CD4-positive, alpha-beta T cell (primary cell): Measurements from ENCODE around the gene PYCARD. TPM values are rescaled to one million over a fixed set of nuclear protein-coding genes. Genes with fewer than 3 reads are reported as not detected.

Source experiments
- ATAC-seq: fragments of 200-7000 bp; cut with Tn5 transposase; one replicate; pipeline ENCODE4 v1.10.0; 2022; ENCODE audit warnings: mild to moderate bottlenecking; ENCODE audit not compliant: poor library complexity
- CTCF ChIA-PET: fragments of 350-600 bp; sonication (Branson Sonifier 250); formaldehyde crosslinking; loops from one replicate; lab custom pipeline; 2021; ENCODE audit warnings: antibody characterized with exemption, inconsistent platforms; lab: Charles Lee
- POLR2A ChIA-PET: fragments of 350-600 bp; sonication (Branson Sonifier 250); formaldehyde crosslinking; loops from one replicate; lab custom pipeline; 2021; ENCODE audit warnings: antibody characterized with exemption, inconsistent platforms; lab: Charles Lee
- DNase-seq, 14 experiments: peaks; one replicate each; pipeline ENCODE4 v3.0.0-alpha.2; 2013 to 2020; ENCODE audit warnings: mixed read lengths in 2 of 14
- H3K27ac ChIP-seq, 2 donors: one replicate each; pipeline versions ENCODE4 v1.5.1 to v1.7.0; 2013; ENCODE audit warnings: low read length in 2 of 2, low read depth in 1 of 2, mild to moderate bottlenecking in 1 of 2
- H3K27me3 ChIP-seq, 2 experiments: 1 replicate in 1 of 2; 2 replicates in 1 of 2; pipeline versions ENCODE4 v1.6.1 to v1.7.0; 2013; ENCODE audit warnings: low read length in 2 of 2, control low read depth in 1 of 2, mild to moderate bottlenecking in 1 of 2, moderate library complexity in 1 of 2; ENCODE audit not compliant: insufficient read depth in 2 of 2, control insufficient read depth in 1 of 2
- H3K36me3 ChIP-seq: one replicate; pipeline ENCODE4 v1.6.1; 2013; ENCODE audit warnings: low read length, control low read depth; ENCODE audit not compliant: insufficient read depth
- H3K4me1 ChIP-seq: one replicate; pipeline ENCODE4 v1.6.1; 2013; ENCODE audit warnings: low read length, control low read depth; ENCODE audit not compliant: insufficient read depth
- H3K4me3 ChIP-seq: one replicate; pipeline ENCODE4 v1.5.1; 2013; ENCODE audit warnings: mild to moderate bottlenecking, low read length, moderate library complexity
- H3K9me3 ChIP-seq, 2 experiments: 1 replicate in 1 of 2; 2 replicates in 1 of 2; pipeline versions ENCODE4 v1.6.1 to v1.7.0; 2013; ENCODE audit warnings: low read length in 2 of 2, mild to moderate bottlenecking in 2 of 2, control low read depth in 1 of 2, moderate library complexity in 1 of 2; ENCODE audit not compliant: control insufficient read depth in 1 of 2, insufficient read depth in 1 of 2
- H3K27ac Mint-ChIP-seq: one replicate; pipeline ENCODE4 v1.8.0; 2020; ENCODE audit warnings: mixed read lengths
- H3K27me3 Mint-ChIP-seq: one replicate; pipeline ENCODE4 v1.8.0; 2021; ENCODE audit warnings: mixed read lengths
- H3K36me3 Mint-ChIP-seq: one replicate; pipeline ENCODE4 v1.8.0; 2021; ENCODE audit warnings: low read depth, mixed read lengths
- H3K4me1 Mint-ChIP-seq: one replicate; pipeline ENCODE4 v1.8.0; 2021; ENCODE audit warnings: low read depth, mixed read lengths
- H3K4me3 Mint-ChIP-seq: one replicate; pipeline ENCODE4 v1.8.0; 2020; ENCODE audit warnings: mild to moderate bottlenecking, mixed read lengths
- H3K9me3 Mint-ChIP-seq: one replicate; pipeline ENCODE4 v1.8.0; 2020; ENCODE audit warnings: mixed read lengths
- intact Hi-C, 2 experiments: fragments of 100-400 bp; cut with DNase I in 1 of 2; cut with micrococcal nuclease in 1 of 2; formaldehyde crosslinking; loops; one replicate each; pipeline versions ENCODE4 v1.15.1 to v1.9.0; 2023 to 2025; cut with DNase I, micrococcal nuclease
- total RNA-seq, 174 experiments: library from RNA in 2 of 174; stranded (reverse) in 2 of 174; gene quantifications; one replicate each; pipeline ENCODE4 v1.2.3 and lab custom pipeline; 2021 to 2026
- TF ChIP-seq, protein P1 (sequence below): fragments of 200-600 bp; IDR thresholded peaks from one replicate; pipeline ENCODE4 v1.8.0; 2022; ENCODE audit warnings: antibody characterized with exemption, mild to moderate bottlenecking

PYCARD gene
- total RNA-seq, 2 experiments from 2014 or later = 8.1 to 8.5 TPM

DNA sequence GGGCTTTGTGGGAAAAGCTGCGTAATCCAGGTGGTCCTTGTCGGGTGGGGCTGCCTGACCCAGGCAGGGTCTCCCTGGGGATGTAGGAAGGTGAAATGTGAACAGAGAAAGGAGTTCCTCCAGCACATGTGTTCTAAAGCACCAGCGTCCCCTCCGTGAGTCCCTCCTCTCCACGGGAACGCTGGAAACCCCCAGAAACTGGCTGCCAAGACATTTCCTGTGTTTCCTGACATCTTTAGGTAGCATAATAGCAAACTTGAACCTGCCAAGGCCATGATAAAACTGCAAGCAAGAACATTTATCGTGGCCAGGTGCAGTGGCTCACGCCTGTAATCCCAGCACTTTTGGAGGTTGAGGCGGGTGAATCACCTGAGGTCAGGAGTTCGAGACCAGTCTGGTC, 26.9 kb upstream of the PYCARD start:
- ATAC-seq (no peak), DNase-seq (no peak)
- H3K27ac Mint-ChIP-seq = no peak overlapping the region
- H3K4me3 Mint-ChIP-seq = no peak overlapping the region
- Histone ChIP-seq H3K4me3 (no peak overlapping the region), H3K36me3 (no peaks in the 10 kb centered on the region), H3K27me3 (no peaks in the 10 kb centered on the region), H3K4me1 (no peaks in the 10 kb centered on the region), H3K27ac (no peak overlapping the region), H3K9me3 (peaks cover 0 to 6% of the 10 kb centered on the region in 2 experiments)
- TF ChIP-seq, protein P1, sequence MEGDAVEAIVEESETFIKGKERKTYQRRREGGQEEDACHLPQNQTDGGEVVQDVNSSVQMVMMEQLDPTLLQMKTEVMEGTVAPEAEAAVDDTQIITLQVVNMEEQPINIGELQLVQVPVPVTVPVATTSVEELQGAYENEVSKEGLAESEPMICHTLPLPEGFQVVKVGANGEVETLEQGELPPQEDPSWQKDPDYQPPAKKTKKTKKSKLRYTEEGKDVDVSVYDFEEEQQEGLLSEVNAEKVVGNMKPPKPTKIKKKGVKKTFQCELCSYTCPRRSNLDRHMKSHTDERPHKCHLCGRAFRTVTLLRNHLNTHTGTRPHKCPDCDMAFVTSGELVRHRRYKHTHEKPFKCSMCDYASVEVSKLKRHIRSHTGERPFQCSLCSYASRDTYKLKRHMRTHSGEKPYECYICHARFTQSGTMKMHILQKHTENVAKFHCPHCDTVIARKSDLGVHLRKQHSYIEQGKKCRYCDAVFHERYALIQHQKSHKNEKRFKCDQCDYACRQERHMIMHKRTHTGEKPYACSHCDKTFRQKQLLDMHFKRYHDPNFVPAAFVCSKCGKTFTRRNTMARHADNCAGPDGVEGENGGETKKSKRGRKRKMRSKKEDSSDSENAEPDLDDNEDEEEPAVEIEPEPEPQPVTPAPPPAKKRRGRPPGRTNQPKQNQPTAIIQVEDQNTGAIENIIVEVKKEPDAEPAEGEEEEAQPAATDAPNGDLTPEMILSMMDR = no peak
- H3K9me3 Mint-ChIP-seq = no peaks in the 10 kb centered on the region
- POLR2A ChIA-PET = no interaction called here
- H3K36me3 Mint-ChIP-seq = no peaks in the 10 kb centered on the region
- no peaks in the 10 kb centered on the region for H3K27me3 Mint-ChIP-seq
- no peaks in the 10 kb centered on the region for H3K4me1 Mint-ChIP-seq
- intact Hi-C loops = no loop called here
- CTCF ChIA-PET = no interaction called here

DNA sequence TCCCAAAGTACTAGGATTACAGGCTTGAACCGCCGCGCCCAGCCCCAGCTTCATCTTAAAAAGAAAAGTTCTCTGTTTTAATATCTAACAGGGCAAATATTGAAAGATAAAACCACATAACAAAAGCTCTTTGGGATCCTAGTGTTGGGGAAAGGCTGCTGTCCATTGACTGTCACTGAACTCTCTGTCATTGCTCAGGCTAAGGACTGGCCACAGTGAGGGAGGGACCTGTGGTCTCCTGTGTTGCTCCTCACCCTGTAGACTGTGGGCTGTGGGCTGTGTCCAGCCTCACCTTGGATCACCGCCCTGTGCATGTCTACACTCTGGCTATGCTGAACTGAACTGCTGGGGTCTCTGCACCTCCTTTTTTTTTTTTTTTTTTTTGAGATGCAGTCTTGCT, 25.6 kb upstream of the PYCARD start:
- Mint-ChIP-seq H3K27ac (no peak overlapping the region), H3K27me3 (no peaks in the 10 kb centered on the region), H3K9me3 (no peaks in the 10 kb centered on the region), H3K4me1 (no peaks in the 10 kb centered on the region), H3K36me3 (no peaks in the 10 kb centered on the region), H3K4me3 (no peak overlapping the region)
- TF ChIP-seq, protein P1 = no peak
- ATAC-seq (no peak), DNase-seq (no peak)
- H3K27ac ChIP-seq = no peak overlapping the region
- ChIA-PET CTCF (no interaction called here), POLR2A (no interaction called here)
- peaks cover 0 to 6% of the 10 kb centered on the region in 2 experiments for H3K9me3 ChIP-seq
- no peaks in the 10 kb centered on the region for H3K4me1 ChIP-seq
- intact Hi-C loops = no loop called here
- H3K36me3 ChIP-seq = no peaks in the 10 kb centered on the region
- no peaks in the 10 kb centered on the region for H3K27me3 ChIP-seq
- H3K4me3 ChIP-seq = no peak overlapping the region

DNA sequence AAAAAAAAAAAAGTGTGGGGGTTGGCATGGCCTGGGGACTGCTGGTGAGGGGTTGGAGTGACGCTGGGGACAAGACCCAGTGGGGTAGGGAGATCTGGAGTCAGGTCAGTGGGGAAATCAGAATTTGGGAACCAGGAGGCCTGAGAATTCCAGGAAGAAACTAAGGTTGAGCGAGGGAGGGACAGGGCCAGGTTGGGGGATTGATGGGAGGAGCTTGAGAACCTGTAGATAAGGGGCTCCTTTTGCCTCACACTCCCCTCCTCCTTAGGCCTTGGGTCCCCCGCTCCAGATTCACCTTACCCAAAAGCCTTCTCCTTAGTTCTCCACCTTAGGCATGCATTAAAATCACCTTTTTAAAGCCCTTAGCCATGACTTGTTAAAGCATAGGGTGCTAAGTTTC, 22.6 kb upstream of the PYCARD start:
- Mint-ChIP-seq H3K4me1 (no peaks in the 10 kb centered on the region), H3K36me3 (no peaks in the 10 kb centered on the region)

More for the DNA sequence above, 22.6 kb upstream of the PYCARD start:
- Mint-ChIP-seq H3K4me3 (no peak overlapping the region), H3K27me3 (peaks cover 9% of the 10 kb centered on the region), H3K27ac (no peak overlapping the region), H3K9me3 (no peaks in the 10 kb centered on the region)
- H3K27ac ChIP-seq = no peak overlapping the region
- no peaks in the 10 kb centered on the region for H3K9me3 ChIP-seq
- TF ChIP-seq, protein P1 = no peak
- ATAC-seq (no peak), DNase-seq (no peak)
- H3K27me3 ChIP-seq = peaks cover 0 to 2% of the 10 kb centered on the region in 2 experiments
- H3K4me1 ChIP-seq = no peaks in the 10 kb centered on the region
- H3K36me3 ChIP-seq = no peaks in the 10 kb centered on the region
- intact Hi-C loops = no loop called here
- H3K4me3 ChIP-seq = no peak overlapping the region
- ChIA-PET CTCF (interaction anchor here (0.8 kb wide), 1 partner anchor 23 kb away, joined by 6 read pairs; no protein-coding TSS in a partner anchor), POLR2A (interaction anchor here (1.1 kb wide), 1 partner anchor 11 kb away, joined by 4 read pairs; the partner anchor contains the start of gene TRIM72)
